ENCODE results near the gene ATP10A. TPM values are rescaled to one million over a fixed set of nuclear protein-coding genes. Genes with fewer than 3 reads are reported as not detected.

The ATP10A gene
- total and polyA plus RNA-seq, 9 of the 15 experiments (the other 6 are each of a cell fraction or from before 2014, with no cell fraction given) = 0.09 TPM; not detected in 8

DNA sequence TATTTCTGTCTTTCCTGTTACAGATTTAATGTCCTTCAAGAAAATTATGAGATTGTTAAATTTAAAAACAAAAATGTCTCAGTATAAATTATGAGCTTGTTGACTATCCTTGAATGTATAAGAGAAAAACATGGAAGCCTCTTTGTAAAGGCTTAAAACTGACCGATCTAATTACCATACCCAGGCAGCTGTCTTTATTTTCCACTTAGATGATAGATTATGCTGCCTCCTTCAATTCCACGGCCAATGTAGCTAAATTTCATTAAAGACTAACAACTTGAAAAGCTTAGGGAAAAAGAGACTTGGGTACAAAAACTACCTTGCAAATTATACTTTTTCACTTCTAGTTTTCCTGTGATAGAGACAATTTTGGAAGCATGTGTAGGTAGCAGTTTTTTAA, 88.3 kb downstream of the ATP10A start:
- Histone ChIP-seq H3K4me3 (no peak overlapping the region), H3K27me3 (ENCODE audit: control insufficient read depth in 2 of 2, insufficient read depth in 2 of 2, low read length in 2 of 2) (peaks cover 5 to 35% of the 10 kb centered on the region in 2 experiments; a peak in 3 of 5 replicates), H3K27ac (ENCODE audit: extremely low read depth, low read depth, low read length) (no peak overlapping the region), H3K4me2 (ENCODE audit: insufficient read depth, low read length) (no peak overlapping the region), H3K36me3 (ENCODE audit: control insufficient read depth, insufficient read depth, low read length) (no peaks in the 10 kb centered on the region), H3K9me1 (ENCODE audit: control insufficient read depth, insufficient read depth, low read length) (no peaks in the 10 kb centered on the region), H3K9ac (ENCODE audit: insufficient read depth in 1 of 2, low read depth in 2 of 2, low read length in 2 of 2) (no peak overlapping the region), H4K20me1 (replicated peaks; ENCODE audit: control insufficient read depth, insufficient read depth, low read length) (no peaks in the 10 kb centered on the region), H3K9me3 (replicated peaks; ENCODE audit: control insufficient read depth, insufficient read depth, low read depth, low read length) (no peaks in the 10 kb centered on the region), H2AFZ (ENCODE audit: low read depth, low read length) (no peak overlapping the region), H3K4me1 (replicated peaks in 1 of 2; ENCODE audit: control insufficient read depth in 2 of 2, insufficient read depth in 2 of 2, low read length in 2 of 2) (peaks cover 0 to 5% of the 10 kb centered on the region in 2 experiments; a peak in 2 of 5 replicates), H3K79me2 (ENCODE audit: control insufficient read depth, insufficient read depth, low read length) (no peaks in the 10 kb centered on the region)
- ChIA-PET CTCF (ENCODE audit: low intra/inter-chr PET ratio) (no interaction called here), POLR2A (no interaction called here)
- BruUV-seq (replicated peaks) = no TSS peak
- intact Hi-C loops (cut with micrococcal nuclease) (no loop called here), in situ Hi-C loops (cut with MboI) (no loop called here)
- FAIRE-seq (no peak), ATAC-seq (no peak), DNase-seq (ENCODE audit: extremely low read depth in 1 of 4, low spot score in 3 of 4) (no peak)
- 0% methylated on average over 2 of the region's 2 CpGs for WGBS (ENCODE audit: insufficient coverage, low coverage, missing lambda C conversion rate)
- TF ChIP-seq, protein P1, sequence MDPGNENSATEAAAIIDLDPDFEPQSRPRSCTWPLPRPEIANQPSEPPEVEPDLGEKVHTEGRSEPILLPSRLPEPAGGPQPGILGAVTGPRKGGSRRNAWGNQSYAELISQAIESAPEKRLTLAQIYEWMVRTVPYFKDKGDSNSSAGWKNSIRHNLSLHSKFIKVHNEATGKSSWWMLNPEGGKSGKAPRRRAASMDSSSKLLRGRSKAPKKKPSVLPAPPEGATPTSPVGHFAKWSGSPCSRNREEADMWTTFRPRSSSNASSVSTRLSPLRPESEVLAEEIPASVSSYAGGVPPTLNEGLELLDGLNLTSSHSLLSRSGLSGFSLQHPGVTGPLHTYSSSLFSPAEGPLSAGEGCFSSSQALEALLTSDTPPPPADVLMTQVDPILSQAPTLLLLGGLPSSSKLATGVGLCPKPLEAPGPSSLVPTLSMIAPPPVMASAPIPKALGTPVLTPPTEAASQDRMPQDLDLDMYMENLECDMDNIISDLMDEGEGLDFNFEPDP (CRISPR knock-in tag; IDR thresholded peaks at IDR 0.05) = no peak
- no peak for TF ChIP-seq RBM17 (IDR thresholded peaks at IDR 0.05; ENCODE audit: borderline replicate concordance, low read depth, low read length)
- no peak for TF ChIP-seq TARDBP (IDR thresholded peaks at IDR 0.05)
- TF ChIP-seq ETV1 (tag; conservative IDR thresholded peaks at IDR 0.05; ENCODE audit: low read depth) = no peak
- TF ChIP-seq HNRNPUL1 (IDR thresholded peaks at IDR 0.05; ENCODE audit: low read length) = no peak

DNA sequence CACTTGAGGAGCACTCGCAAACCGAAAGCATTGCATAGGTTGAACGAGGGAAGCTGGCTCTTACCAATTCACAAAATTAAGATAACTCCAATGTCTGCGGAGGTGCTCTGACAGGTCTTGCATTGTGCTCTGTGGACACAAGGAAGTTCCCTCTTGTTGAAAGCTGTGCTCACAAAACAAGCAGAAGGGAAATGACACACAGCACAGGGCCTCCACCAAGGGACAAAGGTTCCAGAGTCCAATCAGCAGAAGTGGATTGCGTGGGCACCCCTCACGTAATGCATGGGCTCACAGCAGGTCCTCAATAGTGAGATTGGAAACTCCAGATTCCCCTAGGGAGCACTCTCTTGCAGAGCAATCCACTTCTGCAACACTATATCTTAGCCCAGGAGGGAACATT, 89.9 kb downstream of the ATP10A start:
- Histone ChIP-seq H3K36me3 (ENCODE audit: control insufficient read depth, insufficient read depth, low read length) (no peaks in the 10 kb centered on the region), H3K4me3 (no peak overlapping the region), H3K27ac (ENCODE audit: extremely low read depth, low read depth, low read length) (no peak overlapping the region), H3K9ac (ENCODE audit: insufficient read depth in 1 of 2, low read depth in 2 of 2, low read length in 2 of 2) (no peak overlapping the region), H3K27me3 (ENCODE audit: control insufficient read depth in 2 of 2, insufficient read depth in 2 of 2, low read length in 2 of 2) (peaks cover 5 to 35% of the 10 kb centered on the region in 2 experiments; a peak in 3 of 5 replicates), H3K79me2 (ENCODE audit: control insufficient read depth, insufficient read depth, low read length) (no peaks in the 10 kb centered on the region), H4K20me1 (replicated peaks; ENCODE audit: control insufficient read depth, insufficient read depth, low read length) (no peaks in the 10 kb centered on the region), H2AFZ (ENCODE audit: low read depth, low read length) (no peak overlapping the region), H3K4me2 (ENCODE audit: insufficient read depth, low read length) (no peak overlapping the region), H3K9me1 (ENCODE audit: control insufficient read depth, insufficient read depth, low read length) (no peaks in the 10 kb centered on the region), H3K4me1 (replicated peaks in 1 of 2; ENCODE audit: control insufficient read depth in 2 of 2, insufficient read depth in 2 of 2, low read length in 2 of 2) (peaks cover 0 to 3% of the 10 kb centered on the region in 2 experiments; a peak in 1 of 5 replicates), H3K9me3 (replicated peaks; ENCODE audit: control insufficient read depth, insufficient read depth, low read depth, low read length) (no peaks in the 10 kb centered on the region)
- TF ChIP-seq ZSCAN29 (IDR thresholded peaks at IDR 0.05) (no peak), ZNF239 (CRISPR knock-in tag; IDR thresholded peaks at IDR 0.05) (no peak), HNRNPLL (IDR thresholded peaks at IDR 0.05; ENCODE audit: low read depth, low read length, poor library complexity, severe bottlenecking) (no peak), ZNF644 (tag; IDR thresholded peaks at IDR 0.05; ENCODE audit: low read depth) (no peak)
- TF ChIP-seq, protein P2, sequence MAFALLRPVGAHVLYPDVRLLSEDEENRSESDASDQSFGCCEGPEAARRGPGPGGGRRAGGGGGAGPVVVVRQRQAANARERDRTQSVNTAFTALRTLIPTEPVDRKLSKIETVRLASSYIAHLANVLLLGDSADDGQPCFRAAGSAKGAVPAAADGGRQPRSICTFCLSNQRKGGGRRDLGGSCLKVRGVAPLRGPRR (CRISPR knock-in tag; IDR thresholded peaks at IDR 0.05) = no peak
- TF ChIP-seq, protein P3, sequence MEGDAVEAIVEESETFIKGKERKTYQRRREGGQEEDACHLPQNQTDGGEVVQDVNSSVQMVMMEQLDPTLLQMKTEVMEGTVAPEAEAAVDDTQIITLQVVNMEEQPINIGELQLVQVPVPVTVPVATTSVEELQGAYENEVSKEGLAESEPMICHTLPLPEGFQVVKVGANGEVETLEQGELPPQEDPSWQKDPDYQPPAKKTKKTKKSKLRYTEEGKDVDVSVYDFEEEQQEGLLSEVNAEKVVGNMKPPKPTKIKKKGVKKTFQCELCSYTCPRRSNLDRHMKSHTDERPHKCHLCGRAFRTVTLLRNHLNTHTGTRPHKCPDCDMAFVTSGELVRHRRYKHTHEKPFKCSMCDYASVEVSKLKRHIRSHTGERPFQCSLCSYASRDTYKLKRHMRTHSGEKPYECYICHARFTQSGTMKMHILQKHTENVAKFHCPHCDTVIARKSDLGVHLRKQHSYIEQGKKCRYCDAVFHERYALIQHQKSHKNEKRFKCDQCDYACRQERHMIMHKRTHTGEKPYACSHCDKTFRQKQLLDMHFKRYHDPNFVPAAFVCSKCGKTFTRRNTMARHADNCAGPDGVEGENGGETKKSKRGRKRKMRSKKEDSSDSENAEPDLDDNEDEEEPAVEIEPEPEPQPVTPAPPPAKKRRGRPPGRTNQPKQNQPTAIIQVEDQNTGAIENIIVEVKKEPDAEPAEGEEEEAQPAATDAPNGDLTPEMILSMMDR (IDR thresholded peaks at IDR 0.05 in 2 of 3, conservative IDR thresholded peaks at IDR 0.05 in 1 of 3; ENCODE audit: insufficient read depth in 2 of 3, low read depth in 1 of 3, low read length in 3 of 3) = no peak
- ATAC-seq (no peak), FAIRE-seq (no peak), DNase-seq (ENCODE audit: extremely low read depth in 1 of 4, low spot score in 3 of 4) (no peak)
- POLR2A ChIA-PET = no interaction called here
- WGBS (ENCODE audit: insufficient coverage, low coverage, missing lambda C conversion rate) = 2% methylated on average over 6 of the region's 6 CpGs
- in situ Hi-C loops (cut with MboI) = no loop called here
- CTCF ChIA-PET (ENCODE audit: low intra/inter-chr PET ratio) = no interaction called here
- intact Hi-C loops (cut with micrococcal nuclease) = no loop called here
- BruUV-seq (replicated peaks) = no TSS peak
